ENCODE data around the gene CENPC.

Gene CENPC

GRCh38 chr4:67447873-67448272 is 97.4 kb downstream of the CENPC start:
- TF ChIP-seq, protein P1, sequence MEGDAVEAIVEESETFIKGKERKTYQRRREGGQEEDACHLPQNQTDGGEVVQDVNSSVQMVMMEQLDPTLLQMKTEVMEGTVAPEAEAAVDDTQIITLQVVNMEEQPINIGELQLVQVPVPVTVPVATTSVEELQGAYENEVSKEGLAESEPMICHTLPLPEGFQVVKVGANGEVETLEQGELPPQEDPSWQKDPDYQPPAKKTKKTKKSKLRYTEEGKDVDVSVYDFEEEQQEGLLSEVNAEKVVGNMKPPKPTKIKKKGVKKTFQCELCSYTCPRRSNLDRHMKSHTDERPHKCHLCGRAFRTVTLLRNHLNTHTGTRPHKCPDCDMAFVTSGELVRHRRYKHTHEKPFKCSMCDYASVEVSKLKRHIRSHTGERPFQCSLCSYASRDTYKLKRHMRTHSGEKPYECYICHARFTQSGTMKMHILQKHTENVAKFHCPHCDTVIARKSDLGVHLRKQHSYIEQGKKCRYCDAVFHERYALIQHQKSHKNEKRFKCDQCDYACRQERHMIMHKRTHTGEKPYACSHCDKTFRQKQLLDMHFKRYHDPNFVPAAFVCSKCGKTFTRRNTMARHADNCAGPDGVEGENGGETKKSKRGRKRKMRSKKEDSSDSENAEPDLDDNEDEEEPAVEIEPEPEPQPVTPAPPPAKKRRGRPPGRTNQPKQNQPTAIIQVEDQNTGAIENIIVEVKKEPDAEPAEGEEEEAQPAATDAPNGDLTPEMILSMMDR (IDR thresholded peaks at IDR 0.05) = no peak

- TF ChIP-seq, protein P1 (IDR thresholded peaks at IDR 0.05) = no peak
Measured at GRCh38 chr4:67446811-67447210, 98.5 kb downstream of the CENPC start.

DNA sequence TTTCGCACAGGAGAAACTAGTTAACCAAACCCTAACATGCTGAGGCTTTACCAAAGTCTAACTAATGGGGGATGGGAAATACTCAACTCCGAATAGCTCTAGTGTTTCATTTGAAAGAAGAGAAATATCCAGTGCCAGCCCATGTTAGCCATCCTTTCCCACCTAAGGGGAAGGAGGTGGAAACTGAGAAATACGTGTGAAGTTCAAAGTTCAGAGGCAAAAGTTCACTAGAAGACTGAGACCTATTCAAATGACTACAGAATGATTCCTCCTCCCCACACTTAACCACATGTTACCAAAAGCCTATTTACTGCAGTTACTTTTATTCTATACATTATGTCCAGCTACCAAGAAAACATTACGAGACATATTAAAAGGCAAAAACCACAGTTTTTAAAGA is 106.3 kb downstream of the CENPC start:
- TF ChIP-seq, protein P1 (IDR thresholded peaks at IDR 0.05) = no peak

- TF ChIP-seq, protein P1 (IDR thresholded peaks at IDR 0.05) = no peak
Measured at GRCh38 chr4:67437974-67438713, 107.2 kb downstream of the CENPC start.

DNA sequence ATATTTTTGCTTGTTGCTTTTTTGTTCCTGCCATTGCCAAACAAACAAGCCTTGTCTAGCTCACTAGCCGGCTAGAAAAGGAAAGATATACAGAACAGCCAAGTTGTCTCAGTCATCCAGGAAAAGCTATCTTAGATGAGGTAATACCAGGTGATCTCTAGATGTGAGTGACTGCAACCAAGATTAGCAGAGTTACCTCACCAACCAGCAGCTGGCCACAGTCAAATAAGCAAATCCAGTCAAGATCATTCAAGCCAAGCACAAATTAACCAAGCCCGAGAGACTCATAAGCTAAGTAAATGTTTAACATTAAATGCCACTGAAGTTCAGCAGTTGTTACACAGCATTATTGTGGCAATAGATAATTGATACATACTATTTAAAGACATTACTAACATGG is 108.6 kb downstream of the CENPC start:
- TF ChIP-seq, protein P1 (IDR thresholded peaks at IDR 0.05) = no peak

DNA sequence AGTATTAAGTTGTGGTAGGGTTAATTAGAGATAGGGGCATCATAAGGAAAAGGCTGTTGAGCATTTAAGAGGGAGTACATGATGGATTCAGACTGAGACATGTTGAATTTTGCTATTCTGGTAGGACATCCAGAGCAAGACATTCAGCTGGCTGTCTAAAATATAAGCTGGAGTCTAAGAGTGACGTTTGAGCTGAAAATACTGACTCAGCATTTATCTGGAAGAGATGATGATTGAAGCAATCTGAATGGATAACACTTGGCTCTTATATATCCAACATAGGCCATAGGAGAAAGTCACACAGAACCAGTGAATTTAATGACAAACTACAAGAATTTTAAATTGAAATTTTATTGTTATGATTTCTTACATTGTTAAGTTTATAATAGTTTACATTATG is 114.3 kb downstream of the CENPC start:
- TF ChIP-seq, protein P1 (IDR thresholded peaks at IDR 0.05) = no peak

- TF ChIP-seq, protein P1 (IDR thresholded peaks at IDR 0.05) = no peak
Measured at GRCh38 chr4:67428819-67429218, 116.5 kb downstream of the CENPC start.
